ENCODE data around the gene PPP1R9B.

- TF ChIP-seq POLR2AphosphoS5 (IDR thresholded peaks at IDR 0.05) (no peak), POLR2A (IDR thresholded peaks at IDR 0.05; ENCODE audit: low read depth) (no peak)
- TF ChIP-seq, protein P1, sequence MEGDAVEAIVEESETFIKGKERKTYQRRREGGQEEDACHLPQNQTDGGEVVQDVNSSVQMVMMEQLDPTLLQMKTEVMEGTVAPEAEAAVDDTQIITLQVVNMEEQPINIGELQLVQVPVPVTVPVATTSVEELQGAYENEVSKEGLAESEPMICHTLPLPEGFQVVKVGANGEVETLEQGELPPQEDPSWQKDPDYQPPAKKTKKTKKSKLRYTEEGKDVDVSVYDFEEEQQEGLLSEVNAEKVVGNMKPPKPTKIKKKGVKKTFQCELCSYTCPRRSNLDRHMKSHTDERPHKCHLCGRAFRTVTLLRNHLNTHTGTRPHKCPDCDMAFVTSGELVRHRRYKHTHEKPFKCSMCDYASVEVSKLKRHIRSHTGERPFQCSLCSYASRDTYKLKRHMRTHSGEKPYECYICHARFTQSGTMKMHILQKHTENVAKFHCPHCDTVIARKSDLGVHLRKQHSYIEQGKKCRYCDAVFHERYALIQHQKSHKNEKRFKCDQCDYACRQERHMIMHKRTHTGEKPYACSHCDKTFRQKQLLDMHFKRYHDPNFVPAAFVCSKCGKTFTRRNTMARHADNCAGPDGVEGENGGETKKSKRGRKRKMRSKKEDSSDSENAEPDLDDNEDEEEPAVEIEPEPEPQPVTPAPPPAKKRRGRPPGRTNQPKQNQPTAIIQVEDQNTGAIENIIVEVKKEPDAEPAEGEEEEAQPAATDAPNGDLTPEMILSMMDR (IDR thresholded peaks at IDR 0.05) = no peak
Measured at GRCh38 chr17:50098583-50098982, 51.9 kb downstream of the PPP1R9B start.

All from esophagus muscularis mucosa (tissue), 3 donors.